NCI-H2196 (cell line): ENCODE measurements around the gene NDST3.

Source experiments
- DNase-seq: peaks from one replicate; lab custom pipeline; 2025; ENCODE audit not compliant: unreplicated experiment; lab: John Stamatoyannopoulos, UW

The NDST3 gene

GRCh38 chr4:118034053-118034785 lies at the start of gene NDST3:
NDST3 (plus strand) TSS chr4:118034486; CDS start chr4:118053911, 19,425 bp downstream.
- peak; percentile 8 for DNase-seq

- no peak for DNase-seq
Observed at GRCh38 chr4:117986321-117986720, 48.0 kb upstream of the NDST3 start.

- no peak for DNase-seq
Observed at GRCh38 chr4:117987464-117987863, 46.8 kb upstream of the NDST3 start.

- DNase-seq, result no peak
Observed at GRCh38 chr4:117996891-117997290, 37.4 kb upstream of the NDST3 start.

GRCh38 chr4:118004088-118004487 lies 30.2 kb upstream of the NDST3 start:
- no peak for DNase-seq

- no peak for DNase-seq
Observed at GRCh38 chr4:118005883-118006282, 28.4 kb upstream of the NDST3 start.

- DNase-seq, result no peak
Observed at GRCh38 chr4:118012142-118012541, 22.1 kb upstream of the NDST3 start.

GRCh38 chr4:118014831-118015230 lies 19.5 kb upstream of the NDST3 start:
- DNase-seq, result no peak

- no peak for DNase-seq
Observed at GRCh38 chr4:118018381-118019145, 15.7 kb upstream of the NDST3 start.

GRCh38 chr4:118026806-118027205 lies 7.5 kb upstream of the NDST3 start:
- DNase-seq, result no peak

GRCh38 chr4:118029224-118029623 lies 5.1 kb upstream of the NDST3 start:
- DNase-seq, result no peak

- no peak for DNase-seq
Observed at GRCh38 chr4:118032691-118033090, 1.6 kb upstream of the NDST3 start.

- DNase-seq, result peak; percentile 6
Observed at GRCh38 chr4:118033148-118034052, 886 bp upstream of the NDST3 start.

- DNase-seq, result no peak
Observed at GRCh38 chr4:118035309-118035708, 1.0 kb downstream of the NDST3 start.

- no peak for DNase-seq
Observed at GRCh38 chr4:118036336-118036735, 2.0 kb downstream of the NDST3 start.

- no peak for DNase-seq
Observed at GRCh38 chr4:118037955-118038354, 3.7 kb downstream of the NDST3 start.

GRCh38 chr4:118046323-118046722 lies 12.0 kb downstream of the NDST3 start:
- no peak for DNase-seq

- no peak for DNase-seq
Observed at GRCh38 chr4:118047043-118047442, 12.8 kb downstream of the NDST3 start.

- DNase-seq, result no peak
Observed at GRCh38 chr4:118058955-118059354, 24.7 kb downstream of the NDST3 start.

- DNase-seq, result no peak
Observed at GRCh38 chr4:118059397-118059796, 25.1 kb downstream of the NDST3 start.
